Body of pancreas (tissue), 4 donors: ENCODE measurements around the gene FBP2.

Experiments
- CTCF ChIP-seq, 7 experiments: fragments of 450-650 bp in 4 of 7; fragments of 200-600 bp in 3 of 7; sonication (generic) in 3 of 7; IDR thresholded peaks; one replicate each; pipeline ENCODE4 v1.5.1; 2016 to 2019; ENCODE audit warnings: antibody characterized with exemption in 7 of 7
- POLR2A ChIP-seq, 3 donors: fragments of 450-650 bp; IDR thresholded peaks; one replicate each; pipeline ENCODE4 v1.6.1; 2016; ENCODE audit warnings: antibody characterized with exemption in 3 of 3, mild to moderate bottlenecking in 2 of 3

GRCh38 chr9:94602666-94603065 is 9.0 kb upstream of the FBP2 start:
- no peak for TF ChIP-seq CTCF (IDR thresholded peaks at IDR 0.05)
- no peak for TF ChIP-seq POLR2A (IDR thresholded peaks at IDR 0.05)
